Naive B cell (primary cell): ENCODE results near the gene SUMO3. TPM values are rescaled to one million over a fixed set of nuclear protein-coding genes. Genes with fewer than 3 reads are reported as not detected.

Source experiments
- ATAC-seq, 2 donors: fragments of 150-1000 bp; cut with Tn5 transposase; 2 replicates each; pipeline ENCODE4 v1.10.0; 2021; ENCODE audit warnings: low read depth in 2 of 2, mild to moderate bottlenecking in 2 of 2, moderate library complexity in 2 of 2
- DNase-seq: peaks from one replicate; pipeline ENCODE4 v3.0.0; 2022
- H3K27ac Mint-ChIP-seq, 6 donors: one replicate each; pipeline ENCODE4 v1.8.0; 2020 to 2022; ENCODE audit warnings: mild to moderate bottlenecking in 6 of 6, mixed read lengths in 6 of 6, moderate library complexity in 5 of 6, inconsistent platforms in 2 of 6
- H3K27me3 Mint-ChIP-seq, 3 donors: one replicate each; pipeline ENCODE4 v1.8.0; 2021 to 2022; ENCODE audit warnings: mixed read lengths in 3 of 3, mild to moderate bottlenecking in 1 of 3
- H3K36me3 Mint-ChIP-seq, 2 donors: one replicate each; pipeline ENCODE4 v1.8.0; 2020 to 2022; ENCODE audit warnings: mixed read lengths in 2 of 2, inconsistent platforms in 1 of 2, mild to moderate bottlenecking in 1 of 2
- H3K4me1 Mint-ChIP-seq, 3 donors: one replicate each; pipeline ENCODE4 v1.8.0; 2020 to 2022; ENCODE audit warnings: mixed read lengths in 3 of 3, inconsistent platforms in 1 of 3, mild to moderate bottlenecking in 1 of 3, moderate library complexity in 1 of 3
- H3K4me3 Mint-ChIP-seq, 8 donors: one replicate each; pipeline ENCODE4 v1.8.0; 2020 to 2022; ENCODE audit warnings: mild to moderate bottlenecking in 8 of 8, mixed read lengths in 8 of 8, moderate library complexity in 8 of 8, inconsistent platforms in 2 of 8
- H3K9me3 Mint-ChIP-seq, 7 donors: one replicate each; pipeline ENCODE4 v1.8.0; 2020 to 2022; ENCODE audit warnings: mixed read lengths in 7 of 7, mild to moderate bottlenecking in 5 of 7, inconsistent platforms in 2 of 7, moderate library complexity in 1 of 7
- polyA plus RNA-seq, 6 donors: library from polyadenylated mRNA; unstranded; fragments of 300-500 nt; fragmentation: Illumina TruSeq; gene quantifications; one replicate each; pipeline ENCODE4 v1.2.3, GENCODE V29; 2021; ENCODE audit warnings: low read depth in 6 of 6

The SUMO3 gene
- 100 to 1,000 TPM in 1 of 6 donors, 10 to 100 TPM in 5; 71.2 to 100 (median 79.5) TPM for polyA plus RNA-seq

GRCh38 chr21:44817914-44818639 is at the start of gene SUMO3:
TSS of gene SUMO3 (minus strand) at chr21:44818062. CDS start at chr21:44817968, 94 bp downstream.
- H3K4me3 Mint-ChIP-seq: peak within 1 kb of the TSS; percentile 57 to 88 (median 77)
- no peaks in the 10 kb centered on the region for H3K27me3 Mint-ChIP-seq
- H3K9me3 Mint-ChIP-seq: peaks cover 4 to 15% (median 13%) of the 10 kb centered on the region in 7 donors
- ATAC-seq: peak; percentile 81 to 82
- DNase-seq: peak; percentile 92
- H3K4me1 Mint-ChIP-seq: peaks cover 11 to 37% (median 22%) of the 10 kb centered on the region in 3 donors
- peaks cover 0 to 2% of the 10 kb centered on the region in 2 donors for H3K36me3 Mint-ChIP-seq
- peak within 1 kb of the TSS in 4 of 6 donors; percentile 45 to 77 (median 73) for H3K27ac Mint-ChIP-seq

GRCh38 chr21:44867464-44867863 is 49.6 kb upstream of the SUMO3 start:
- Mint-ChIP-seq H3K27ac (peak overlapping the region in 2 of 6 donors; percentile 50 to 92), H3K4me1 (peaks cover 68 to 80% (median 76%) of the 10 kb centered on the region in 3 donors), H3K4me3 (peak overlapping the region in 3 of 8 donors; percentile 64 to 88 (median 65)), H3K36me3 (peaks cover 0 to 6% of the 10 kb centered on the region in 2 donors), H3K27me3 (no peaks in the 10 kb centered on the region), H3K9me3 (no peaks in the 10 kb centered on the region)
- DNase-seq: no peak
- no peak for ATAC-seq

GRCh38 chr21:44866780-44867179 is 48.9 kb upstream of the SUMO3 start:
- H3K27ac Mint-ChIP-seq: peak overlapping the region in 1 of 6 donors; percentile 33
- H3K4me3 Mint-ChIP-seq: peak overlapping the region in 7 of 8 donors; percentile 23 to 88 (median 65)
- H3K36me3 Mint-ChIP-seq: peaks cover 2 to 7% of the 10 kb centered on the region in 2 donors
- ATAC-seq: no peak
- no peaks in the 10 kb centered on the region for H3K9me3 Mint-ChIP-seq
- H3K27me3 Mint-ChIP-seq: no peaks in the 10 kb centered on the region
- H3K4me1 Mint-ChIP-seq: peaks cover 63 to 73% (median 72%) of the 10 kb centered on the region in 3 donors
- DNase-seq: no peak

- H3K27ac Mint-ChIP-seq: peak overlapping the region; percentile 59 to 92 (median 80)
- H3K36me3 Mint-ChIP-seq: peaks cover 7 to 11% of the 10 kb centered on the region in 2 donors
- ATAC-seq (peak; percentile 99 to 100), DNase-seq (peak; percentile 76)
- peaks cover 58 to 71% (median 67%) of the 10 kb centered on the region in 3 donors for H3K4me1 Mint-ChIP-seq
- no peaks in the 10 kb centered on the region for H3K9me3 Mint-ChIP-seq
- no peaks in the 10 kb centered on the region for H3K27me3 Mint-ChIP-seq
- peak overlapping the region; percentile 60 to 90 (median 80) for H3K4me3 Mint-ChIP-seq
These were observed 47.9 kb upstream of the SUMO3 start for GRCh38 chr21:44865561-44866280.

- peaks cover 45 to 51% (median 50%) of the 10 kb centered on the region in 3 donors for H3K4me1 Mint-ChIP-seq
- H3K36me3 Mint-ChIP-seq: peaks cover 11 to 15% of the 10 kb centered on the region in 2 donors
- peak overlapping the region in 1 of 6 donors; percentile 58 for H3K27ac Mint-ChIP-seq
- no peaks in the 10 kb centered on the region for H3K27me3 Mint-ChIP-seq
- DNase-seq (no peak), ATAC-seq (no peak)
- no peaks in the 10 kb centered on the region for H3K9me3 Mint-ChIP-seq
- H3K4me3 Mint-ChIP-seq: peak overlapping the region in 1 of 8 donors; percentile 12
These were observed 45.2 kb upstream of the SUMO3 start for GRCh38 chr21:44862869-44863685.

- peaks cover 19 to 26% (median 23%) of the 10 kb centered on the region in 3 donors for H3K4me1 Mint-ChIP-seq
- peaks cover 19 to 22% of the 10 kb centered on the region in 2 donors for H3K36me3 Mint-ChIP-seq
- no peak overlapping the region for H3K4me3 Mint-ChIP-seq
- no peak overlapping the region for H3K27ac Mint-ChIP-seq
- no peak for DNase-seq
- ATAC-seq: no peak
- no peaks in the 10 kb centered on the region for H3K9me3 Mint-ChIP-seq
- H3K27me3 Mint-ChIP-seq: no peaks in the 10 kb centered on the region
These were observed 40.9 kb upstream of the SUMO3 start for GRCh38 chr21:44858791-44859190.

- peaks cover 14 to 24% (median 24%) of the 10 kb centered on the region in 3 donors for H3K4me1 Mint-ChIP-seq
- ATAC-seq (no peak), DNase-seq (no peak)
- H3K4me3 Mint-ChIP-seq: no peak overlapping the region
- H3K27me3 Mint-ChIP-seq: no peaks in the 10 kb centered on the region
- no peaks in the 10 kb centered on the region for H3K9me3 Mint-ChIP-seq
- H3K36me3 Mint-ChIP-seq: peaks cover 14 to 22% of the 10 kb centered on the region in 2 donors
- no peak overlapping the region for H3K27ac Mint-ChIP-seq
These were observed 40.4 kb upstream of the SUMO3 start for GRCh38 chr21:44858291-44858690.

- DNase-seq: no peak
- Mint-ChIP-seq H3K4me3 (no peak overlapping the region), H3K36me3 (peaks cover 13 to 22% of the 10 kb centered on the region in 2 donors), H3K4me1 (peaks cover 14 to 24% (median 23%) of the 10 kb centered on the region in 3 donors), H3K9me3 (no peaks in the 10 kb centered on the region), H3K27me3 (no peaks in the 10 kb centered on the region), H3K27ac (no peak overlapping the region)
- ATAC-seq: no peak
These were observed 39.4 kb upstream of the SUMO3 start for GRCh38 chr21:44857127-44857892.

- Mint-ChIP-seq H3K4me1 (peaks cover 11 to 15% (median 15%) of the 10 kb centered on the region in 3 donors), H3K9me3 (no peaks in the 10 kb centered on the region), H3K27ac (peak overlapping the region in 1 of 6 donors; percentile 28), H3K27me3 (no peaks in the 10 kb centered on the region), H3K36me3 (peaks cover 8 to 14% of the 10 kb centered on the region in 2 donors), H3K4me3 (no peak overlapping the region)
- ATAC-seq: no peak
- no peak for DNase-seq
These were observed 38.3 kb upstream of the SUMO3 start for GRCh38 chr21:44856131-44856530.

- no peak for ATAC-seq
- Mint-ChIP-seq H3K36me3 (peaks cover 13% of the 10 kb centered on the region in 2 donors), H3K27me3 (no peaks in the 10 kb centered on the region), H3K27ac (peak overlapping the region in 1 of 6 donors; percentile 57), H3K4me3 (no peak overlapping the region), H3K9me3 (no peaks in the 10 kb centered on the region), H3K4me1 (peaks cover 9 to 15% (median 12%) of the 10 kb centered on the region in 3 donors)
- no peak for DNase-seq
These were observed 37.7 kb upstream of the SUMO3 start for GRCh38 chr21:44855572-44855971.

GRCh38 chr21:44854664-44855446 is 37.0 kb upstream of the SUMO3 start:
- Mint-ChIP-seq H3K36me3 (peaks cover 7 to 14% of the 10 kb centered on the region in 2 donors), H3K4me3 (peak overlapping the region in 5 of 8 donors; percentile 15 to 69 (median 32)), H3K9me3 (no peaks in the 10 kb centered on the region), H3K4me1 (peaks cover 9 to 12% (median 11%) of the 10 kb centered on the region in 3 donors), H3K27me3 (no peaks in the 10 kb centered on the region), H3K27ac (peak overlapping the region in 4 of 6 donors; percentile 11 to 47 (median 25))
- ATAC-seq (peak in 1 of 2 donors; percentile 27), DNase-seq (no peak)

GRCh38 chr21:44854391-44854663 is 36.5 kb upstream of the SUMO3 start:
- ATAC-seq (peak in 1 of 2 donors; percentile 28), DNase-seq (no peak)
- no peaks in the 10 kb centered on the region for H3K9me3 Mint-ChIP-seq

More at GRCh38 chr21:44854391-44854663, 36.5 kb upstream of the SUMO3 start:
- H3K36me3 Mint-ChIP-seq: peaks cover 7 to 18% of the 10 kb centered on the region in 2 donors
- no peaks in the 10 kb centered on the region for H3K27me3 Mint-ChIP-seq
- peak overlapping the region in 2 of 6 donors; percentile 11 to 85 for H3K27ac Mint-ChIP-seq
- H3K4me1 Mint-ChIP-seq: peaks cover 9 to 12% (median 11%) of the 10 kb centered on the region in 3 donors
- peak overlapping the region in 3 of 8 donors; percentile 15 to 69 (median 32) for H3K4me3 Mint-ChIP-seq
